ENCODE measurements around the gene AGPAT2.

AGPAT2 gene

DNA sequence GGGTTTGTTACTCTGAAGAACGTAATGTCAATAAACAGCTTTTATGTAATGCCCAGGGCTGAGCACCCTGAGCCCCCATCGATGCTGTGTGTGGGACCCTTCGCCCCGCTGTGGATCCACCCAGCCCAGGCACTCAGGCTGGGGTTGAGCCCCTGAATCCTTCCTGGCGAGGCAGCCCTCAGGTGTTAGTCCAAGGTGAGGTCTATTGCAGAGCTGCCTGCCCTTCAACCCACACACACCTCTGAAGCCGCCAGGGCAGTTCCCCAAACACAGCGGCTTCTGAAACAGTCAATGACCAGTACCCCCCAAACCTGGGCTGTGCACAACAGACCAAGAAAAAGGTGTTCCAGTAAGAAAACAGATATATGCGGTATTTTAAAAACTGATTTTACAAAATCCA lies 36.7 kb upstream of the AGPAT2 start:
- TF ChIP-seq CTCF (conservative IDR thresholded peaks at IDR 0.05) (no peak), ZFX (IDR thresholded peaks at IDR 0.05) (no peak)
- no peak overlapping the region for H3K27ac ChIP-seq

DNA sequence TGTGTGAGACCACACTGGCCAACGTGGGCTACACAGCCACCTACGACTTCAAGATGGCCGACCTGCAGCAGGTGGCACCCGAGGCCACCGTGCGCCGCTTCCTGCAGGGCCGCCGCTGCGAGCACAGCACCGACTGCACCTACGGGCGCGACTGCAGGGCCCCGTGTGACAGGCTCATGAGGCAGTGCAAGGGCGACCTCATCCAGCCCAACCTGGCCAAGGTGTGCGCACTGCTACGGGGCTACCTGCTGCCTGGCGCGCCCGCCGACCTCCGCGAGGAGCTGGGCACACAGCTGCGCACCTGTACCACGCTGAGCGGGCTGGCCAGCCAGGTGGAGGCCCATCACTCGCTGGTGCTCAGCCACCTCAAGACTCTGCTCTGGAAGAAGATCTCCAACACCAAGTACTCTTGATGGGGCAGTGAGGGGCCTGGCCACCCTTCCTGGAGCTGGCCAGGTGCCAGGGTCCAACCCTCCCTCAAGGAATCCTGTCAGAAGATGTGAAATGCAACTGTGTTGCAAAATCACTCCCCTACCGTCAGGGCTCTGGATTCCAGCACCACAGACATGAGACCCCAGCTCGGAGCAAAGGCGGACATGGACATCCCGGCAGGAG lies 36.2 kb upstream of the AGPAT2 start:
- TF ChIP-seq ZFX (IDR thresholded peaks at IDR 0.05) (no peak), CTCF (conservative IDR thresholded peaks at IDR 0.05) (no peak)
- H3K27ac ChIP-seq: no peak overlapping the region

DNA sequence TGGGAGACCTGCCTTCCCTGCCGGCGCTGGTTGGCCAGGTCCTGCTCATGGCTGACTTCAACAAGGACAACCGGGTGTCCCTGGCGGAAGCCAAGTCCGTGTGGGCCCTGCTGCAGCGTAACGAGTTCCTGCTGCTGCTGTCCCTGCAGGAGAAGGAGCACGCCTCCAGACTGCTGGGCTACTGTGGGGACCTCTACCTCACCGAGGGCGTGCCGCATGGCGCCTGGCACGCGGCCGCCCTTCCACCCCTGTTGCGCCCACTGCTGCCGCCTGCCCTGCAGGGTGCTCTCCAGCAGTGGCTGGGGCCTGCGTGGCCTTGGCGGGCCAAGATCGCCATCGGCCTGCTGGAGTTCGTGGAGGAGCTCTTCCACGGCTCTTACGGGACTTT lies 35.7 kb upstream of the AGPAT2 start:
- TF ChIP-seq ZFX (IDR thresholded peaks at IDR 0.05) (no peak), CTCF (conservative IDR thresholded peaks at IDR 0.05) (no peak)
- H3K27ac ChIP-seq: no peak overlapping the region

DNA sequence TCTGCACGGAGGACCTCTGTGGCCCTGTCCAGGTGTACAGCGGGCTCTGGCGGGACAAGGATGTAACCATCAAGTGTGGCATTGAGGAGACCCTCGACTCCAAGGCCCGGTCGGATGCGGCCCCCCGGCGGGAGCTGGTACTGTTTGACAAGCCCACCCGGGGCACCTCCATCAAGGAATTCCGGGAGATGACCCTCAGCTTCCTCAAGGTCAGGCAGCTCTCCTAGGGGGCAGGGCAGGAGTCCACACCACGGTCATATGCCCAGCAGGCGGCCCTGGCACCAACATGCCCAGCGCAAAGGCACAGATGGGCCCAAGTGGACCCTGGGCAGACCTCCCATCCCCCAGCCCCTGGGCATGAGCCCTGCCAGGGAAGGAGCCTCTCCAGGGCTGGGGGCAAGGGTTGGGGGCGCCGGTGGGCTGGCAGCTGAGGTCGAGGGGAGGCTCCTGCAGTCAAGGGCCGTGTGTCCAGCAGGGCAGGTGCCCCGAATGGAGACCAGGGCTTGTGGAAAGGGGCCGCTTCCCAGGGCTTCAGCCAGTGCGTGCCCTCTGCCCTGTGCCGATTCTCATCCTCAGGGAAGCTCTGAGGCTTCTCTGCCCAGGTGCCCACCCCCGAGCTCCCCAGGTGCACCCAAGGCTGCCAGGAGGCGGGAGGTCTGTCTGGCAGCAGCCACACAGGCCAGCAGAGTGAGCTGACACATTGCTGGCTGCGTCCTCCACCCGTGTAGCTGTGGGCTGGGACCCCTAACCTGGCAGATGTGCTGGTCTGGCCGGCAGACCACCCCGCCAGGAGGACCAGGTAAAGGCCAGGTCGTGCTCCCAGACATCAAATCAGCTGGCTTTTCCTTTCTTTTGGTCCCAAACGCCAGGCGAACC lies 35.1 kb upstream of the AGPAT2 start:
- TF ChIP-seq ZFX (IDR thresholded peaks at IDR 0.05) (no peak), CTCF (conservative IDR thresholded peaks at IDR 0.05) (no peak)

GRCh38 chr9:136721339-136722092 lies 34.3 kb upstream of the AGPAT2 start:
- H3K27ac ChIP-seq: no peak overlapping the region
- TF ChIP-seq ZFX (IDR thresholded peaks at IDR 0.05): no peak
- no peak for TF ChIP-seq CTCF (conservative IDR thresholded peaks at IDR 0.05)

More for the DNA sequence above, 35.1 kb upstream of the AGPAT2 start:
- no peak overlapping the region for H3K27ac ChIP-seq

GRCh38 chr9:136720898-136721338 lies 33.7 kb upstream of the AGPAT2 start:
- no peak overlapping the region for H3K27ac ChIP-seq
- TF ChIP-seq ZFX (IDR thresholded peaks at IDR 0.05) (no peak), CTCF (conservative IDR thresholded peaks at IDR 0.05) (no peak)

All from C4-2B (cell line).